K562 (cell line): ENCODE data around the gene CPED1. TPM values are rescaled to one million over a fixed set of nuclear protein-coding genes. Genes with fewer than 3 reads are reported as not detected.

Experiments
- ATAC-seq: fragments of 200-7000 bp; cut with Tn5 transposase; 3 replicates; pipeline ENCODE4 v1.9.1; 2020; ENCODE audit warnings: moderate library complexity
- BruUV-seq: library from RNA; stranded (reverse); fragments of 400-500 nt; replicated peaks from 2 replicates; lab custom pipeline; 2021; lab: Mats Ljungman, UMichigan
- CTCF ChIA-PET: fragments of 300-600 bp; formaldehyde crosslinking; extraction: SDS; loops from one replicate; lab custom pipeline; 2021; ENCODE audit warnings: low intra/inter-chr PET ratio; lab: Yijun Ruan, JAX
- POLR2A ChIA-PET: fragments of 300-600, 350-650 bp; sonication (Branson Sonifier 250); formaldehyde crosslinking; extraction: SDS; loops from one replicate; lab custom pipeline; 2021; ENCODE audit warnings: antibody characterized with exemption, inconsistent platforms; lab: Yijun Ruan, JAX
- DNase-seq, 4 experiments: peaks; one replicate each; pipeline versions ENCODE4 v3.0.0 to v3.0.0-alpha.2; 2011 to 2018; ENCODE audit warnings: low spot score in 3 of 4, mixed read lengths in 3 of 4; ENCODE audit errors: extremely low read depth in 1 of 4
- FAIRE-seq: peaks from 2 replicates; lab custom pipeline; 2011; peaks lifted over from hg19 to GRCh38; lab: Jason Lieb, UNC
- H2AFZ ChIP-seq: 2 replicates; pipeline ENCODE4 v1.6.0; 2011; ENCODE audit warnings: low read depth, low read length, control low read depth, inconsistent platforms
- H3K27ac ChIP-seq: fragments of 200-600 bp; 3 replicates; pipeline ENCODE4 v1.8.0; 2011; ENCODE audit warnings: low read depth, mild to moderate bottlenecking, control low read depth, inconsistent platforms, low read length, moderate library complexity, mixed read lengths; ENCODE audit errors: extremely low read depth
- H3K27me3 ChIP-seq, 2 experiments: fragments of 300-600 bp in 1 of 2; 2 replicates in 1 of 2; 3 replicates in 1 of 2; pipeline versions ENCODE4 v1.6.0 to v1.8.0; 2011; ENCODE audit warnings: inconsistent platforms in 2 of 2, low read length in 2 of 2, mild to moderate bottlenecking in 1 of 2, mixed read lengths in 1 of 2, moderate library complexity in 1 of 2; ENCODE audit not compliant: control insufficient read depth in 2 of 2, insufficient read depth in 2 of 2
- H3K36me3 ChIP-seq: fragments of 300-600 bp; 3 replicates; pipeline ENCODE4 v1.8.0; 2011; ENCODE audit warnings: mild to moderate bottlenecking, low read length, inconsistent platforms; ENCODE audit not compliant: control insufficient read depth, insufficient read depth
- H3K4me1 ChIP-seq, 2 experiments: fragments of 200-600 bp in 1 of 2; replicated peaks in 1 of 2; 2 replicates in 1 of 2; 3 replicates in 1 of 2; pipeline versions ENCODE4 v1.5.1 to v1.8.0; 2011; ENCODE audit warnings: inconsistent platforms in 2 of 2, low read length in 2 of 2, mild to moderate bottlenecking in 1 of 2, mixed read lengths in 1 of 2, moderate library complexity in 1 of 2; ENCODE audit not compliant: control insufficient read depth in 2 of 2, insufficient read depth in 2 of 2
- H3K4me2 ChIP-seq: 2 replicates; pipeline ENCODE4 v1.6.1; 2011; ENCODE audit warnings: low read length, control low read depth, inconsistent platforms, mixed read lengths; ENCODE audit not compliant: insufficient read depth
- H3K4me3 ChIP-seq: fragments of 200-600 bp; sonication (generic), shearing (Covaris generic); 2 replicates; pipeline ENCODE4 v1.5.1; 2016; ENCODE audit warnings: control low read depth, inconsistent platforms
- H3K79me2 ChIP-seq: fragments of 200-600 bp; 3 replicates; pipeline ENCODE4 v1.8.0; 2011; ENCODE audit warnings: low read length, inconsistent platforms; ENCODE audit not compliant: control insufficient read depth, insufficient read depth
- H3K9ac ChIP-seq, 2 experiments: 2 replicates each; pipeline versions ENCODE4 v1.6.0 to v1.6.1; 2011; ENCODE audit warnings: low read depth in 2 of 2, low read length in 2 of 2, control low read depth in 1 of 2, inconsistent platforms in 1 of 2, mild to moderate bottlenecking in 1 of 2, mixed read lengths in 1 of 2; ENCODE audit not compliant: insufficient read depth in 1 of 2
- H3K9me1 ChIP-seq: one replicate; pipeline ENCODE4 v1.6.0; 2011; ENCODE audit warnings: inconsistent platforms, mild to moderate bottlenecking, low read length, moderate library complexity; ENCODE audit not compliant: control insufficient read depth, insufficient read depth
- H3K9me3 ChIP-seq: replicated peaks from 2 replicates; pipeline ENCODE4 v1.5.1; 2011; ENCODE audit warnings: low read depth, low read length, inconsistent platforms; ENCODE audit not compliant: control insufficient read depth, insufficient read depth
- H4K20me1 ChIP-seq: replicated peaks from 2 replicates; pipeline ENCODE4 v1.6.1; 2011; ENCODE audit warnings: low read length, inconsistent platforms, mixed read lengths; ENCODE audit not compliant: control insufficient read depth, insufficient read depth
- COPS2 ChIP-seq: fragments of 450-650 bp; conservative IDR thresholded peaks from 2 replicates; pipeline ENCODE4 v1.6.1; 2016; ENCODE audit warnings: mild to moderate bottlenecking, moderate library complexity
- EP400 ChIP-seq: fragments of 450-650 bp; IDR thresholded peaks from 2 replicates; pipeline ENCODE4 v1.6.1; 2017; ENCODE audit warnings: antibody characterized with exemption, mild to moderate bottlenecking, moderate library complexity
- GABPB2 ChIP-seq: fragments of 250-450 bp; sonication (Bioruptor Pico); conservative IDR thresholded peaks from 2 replicates; pipeline ENCODE4 v1.5.1; 2021; ENCODE audit warnings: mild to moderate bottlenecking
- HDAC3 ChIP-seq: fragments of 450-650 bp; IDR thresholded peaks from 2 replicates; pipeline ENCODE4 v1.6.1; 2018; ENCODE audit warnings: borderline replicate concordance, mild to moderate bottlenecking, moderate library complexity; ENCODE audit not compliant: partially characterized antibody
- NEUROD1 ChIP-seq: fragments of 150-350 bp; IDR thresholded peaks from 2 replicates; pipeline ENCODE4 v1.6.1; 2014; ENCODE audit warnings: borderline replicate concordance, low read length, low read depth; ENCODE audit not compliant: partially characterized antibody
- POLR2A ChIP-seq: fragments of 450-650 bp; conservative IDR thresholded peaks from 2 replicates; pipeline ENCODE4 v1.6.1; 2016
- SMAD1 ChIP-seq: fragments of 150-350 bp; IDR thresholded peaks from 2 replicates; pipeline ENCODE4 v1.6.1; 2014; ENCODE audit warnings: low read length, low read depth; ENCODE audit not compliant: partially characterized antibody
- SMAD2 ChIP-seq: fragments of 150-350 bp; IDR thresholded peaks from 2 replicates; pipeline ENCODE4 v1.6.1; 2014; ENCODE audit warnings: low read depth, mild to moderate bottlenecking, low read length
- TCFL5 ChIP-seq: fragments of 250-450 bp; sonication (Bioruptor Pico); conservative IDR thresholded peaks from 2 replicates; pipeline ENCODE4 v1.6.1; 2021; ENCODE audit warnings: mild to moderate bottlenecking, moderate library complexity, matching md5 sums
- ZNF133 ChIP-seq: fragments of 250-450 bp; sonication (Bioruptor Pico); IDR thresholded peaks from 2 replicates; pipeline ENCODE4 v1.4.0; 2020; ENCODE audit warnings: mild to moderate bottlenecking
- ZNF384 ChIP-seq: IDR thresholded peaks from 2 replicates; pipeline ENCODE4 v1.6.1; 2012; ENCODE audit warnings: low read depth, low read length, improper control_type of control experiment
- ZNF507 ChIP-seq: conservative IDR thresholded peaks from 2 replicates; pipeline ENCODE4 v1.6.1; 2017; ENCODE audit warnings: missing genetic modification characterization, missing compliant biosample characterization
- ZNF668 ChIP-seq: fragments of 250-450 bp; sonication (Bioruptor Pico); IDR thresholded peaks from 2 replicates; pipeline ENCODE4 v1.8.0; 2022; ENCODE audit warnings: mild to moderate bottlenecking, inconsistent platforms
- ZNF75A ChIP-seq: fragments of 450-650 bp; formaldehyde crosslinking; IDR thresholded peaks from 2 replicates; pipeline ENCODE4 v1.4.0; 2020; ENCODE audit warnings: mild to moderate bottlenecking
- WGBS: fragments of 100-300 bp; shearing (Covaris generic); methylation state at CpG from one replicate; pipeline ENCODE4 v1.1.6; 2016; ENCODE audit warnings: low coverage, mixed read lengths; ENCODE audit not compliant: insufficient coverage; ENCODE audit errors: missing lambda C conversion rate; 5-methylcytosine and 5-hydroxymethylcytosine counted together
- in situ Hi-C: fragments of 300-500 bp; cut with MboI; formaldehyde crosslinking; loops from 4 replicates; pipeline ENCODE4 v1.15.0; 2018; ENCODE audit warnings: inconsistent platforms, mixed read lengths
- intact Hi-C: fragments of 100-400 bp; cut with micrococcal nuclease; formaldehyde crosslinking; loops from 2 replicates; pipeline ENCODE4 v1.14.2; 2022
- polyA plus RNA-seq, 8 experiments: library from polyadenylated mRNA; depleted of rRNA in 4 of 8; stranded (reverse) in 5 of 8; unstranded in 3 of 8; fragments of >200 nt; fragmentation: Nextera tagmentation in 2 of 8; fragmentation: Illumina TruSeq in 1 of 8; extraction: Ambion mirVana in 2 of 8; extraction: Trizol in 1 of 8; gene quantifications; 2 replicates each; pipeline versions ENCODE4 v1.2.1 to v1.2.3, GENCODE V29; 2011 to 2014; ENCODE audit warnings: inconsistent platforms in 1 of 8, missing spikeins in 1 of 8
- total RNA-seq, 7 experiments: library from RNA; depleted of rRNA in 6 of 7; stranded (reverse); fragments of >200 nt in 6 of 7; fragmentation: Illumina TruSeq in 2 of 7; extraction: Trizol in 2 of 7; gene quantifications; 2 replicates each; pipeline versions ENCODE4 v1.2.1 to v1.2.3, GENCODE V29; 2011 to 2021; ENCODE audit warnings: low replicate concordance in 1 of 7
- TF ChIP-seq, protein P1 (sequence below): fragments of 450-650 bp; conservative IDR thresholded peaks from 2 replicates; pipeline ENCODE4 v1.6.1; 2016; ENCODE audit warnings: missing genetic modification characterization, low read depth, mild to moderate bottlenecking, control low read depth, missing compliant biosample characterization
- TF ChIP-seq, protein P2 (sequence below): fragments of 450-650 bp; formaldehyde crosslinking; IDR thresholded peaks from 2 replicates; pipeline ENCODE4 v1.4.0; 2022; ENCODE audit warnings: mild to moderate bottlenecking, moderate library complexity
- TF ChIP-seq, protein P3 (sequence below), 2 experiments: fragments of 450-650 bp; conservative IDR thresholded peaks; 2 replicates each; pipeline ENCODE4 v1.6.1; 2017; ENCODE audit warnings: mild to moderate bottlenecking in 2 of 2, moderate library complexity in 2 of 2

The CPED1 gene
- total and polyA plus RNA-seq, 9 of the 15 experiments (the other 6 are each of a cell fraction or from before 2014, with no cell fraction given) = 195 to 393 (median 290) TPM

GRCh38 chr7:121049897-121050296 lies 61.4 kb downstream of the CPED1 start (continued):
- TF ChIP-seq, protein P1, sequence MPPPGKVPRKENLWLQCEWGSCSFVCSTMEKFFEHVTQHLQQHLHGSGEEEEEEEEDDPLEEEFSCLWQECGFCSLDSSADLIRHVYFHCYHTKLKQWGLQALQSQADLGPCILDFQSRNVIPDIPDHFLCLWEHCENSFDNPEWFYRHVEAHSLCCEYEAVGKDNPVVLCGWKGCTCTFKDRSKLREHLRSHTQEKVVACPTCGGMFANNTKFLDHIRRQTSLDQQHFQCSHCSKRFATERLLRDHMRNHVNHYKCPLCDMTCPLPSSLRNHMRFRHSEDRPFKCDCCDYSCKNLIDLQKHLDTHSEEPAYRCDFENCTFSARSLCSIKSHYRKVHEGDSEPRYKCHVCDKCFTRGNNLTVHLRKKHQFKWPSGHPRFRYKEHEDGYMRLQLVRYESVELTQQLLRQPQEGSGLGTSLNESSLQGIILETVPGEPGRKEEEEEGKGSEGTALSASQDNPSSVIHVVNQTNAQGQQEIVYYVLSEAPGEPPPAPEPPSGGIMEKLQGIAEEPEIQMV (tag) = no peak
- TF ChIP-seq ZNF75A (CRISPR knock-in tag) (no peak), NEUROD1 (no peak), ZNF668 (CRISPR knock-in tag) (0 out of 2 replicates have a peak, but pooled peaks have one; percentile 9)

- no peaks in the 10 kb centered on the region for H3K27me3 ChIP-seq
- H3K27ac ChIP-seq = no peak overlapping the region
- WGBS = 83% methylated on average over 1 of the region's 1 CpG
- no peaks in the 10 kb centered on the region for H3K9me1 ChIP-seq
- ATAC-seq (no peak), FAIRE-seq (no peak), DNase-seq (peak in 1 of 4 experiments; percentile 8)
- no peaks in the 10 kb centered on the region for H4K20me1 ChIP-seq
- H3K36me3 ChIP-seq = peaks cover 85% of the 10 kb centered on the region
- in situ Hi-C loops (no loop called here), intact Hi-C loops (no loop called here)
- ChIA-PET POLR2A (interaction anchor here (0.8 to 2.2 kb wide), 8 partner anchors 9 to 103 kb away, joined by 4 to 14 read pairs (median 5); partner anchors contain the start of gene ING3), CTCF (no interaction called here)
- no peak overlapping the region for H3K4me2 ChIP-seq
- peaks cover 84% of the 10 kb centered on the region for H3K79me2 ChIP-seq
- no peak overlapping the region for H2AFZ ChIP-seq
- H3K9ac ChIP-seq = no peak overlapping the region
- peaks cover 18 to 30% of the 10 kb centered on the region in 2 experiments; a peak in 4 of 5 replicates for H3K4me1 ChIP-seq
- peaks cover 1% of the 10 kb centered on the region; the same call in 1 of the 2 replicates for H3K9me3 ChIP-seq
- no TSS peak for BruUV-seq
- H3K4me3 ChIP-seq = no peak overlapping the region
- TF ChIP-seq EP400 = 0 out of 2 replicates have a peak, but pooled peaks have one; percentile 20
- no peak for TF ChIP-seq ZNF384
- no peak for TF ChIP-seq HDAC3
- TF ChIP-seq, protein P2, sequence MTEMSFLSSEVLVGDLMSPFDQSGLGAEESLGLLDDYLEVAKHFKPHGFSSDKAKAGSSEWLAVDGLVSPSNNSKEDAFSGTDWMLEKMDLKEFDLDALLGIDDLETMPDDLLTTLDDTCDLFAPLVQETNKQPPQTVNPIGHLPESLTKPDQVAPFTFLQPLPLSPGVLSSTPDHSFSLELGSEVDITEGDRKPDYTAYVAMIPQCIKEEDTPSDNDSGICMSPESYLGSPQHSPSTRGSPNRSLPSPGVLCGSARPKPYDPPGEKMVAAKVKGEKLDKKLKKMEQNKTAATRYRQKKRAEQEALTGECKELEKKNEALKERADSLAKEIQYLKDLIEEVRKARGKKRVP (CRISPR knock-in tag) = no peak
- no peak for TF ChIP-seq POLR2A
- no peak for TF ChIP-seq SMAD1
- no peak for TF ChIP-seq SMAD2
- no peak for TF ChIP-seq ZNF133
- no peak for TF ChIP-seq TCFL5 (CRISPR knock-in tag)
- TF ChIP-seq, protein P3, sequence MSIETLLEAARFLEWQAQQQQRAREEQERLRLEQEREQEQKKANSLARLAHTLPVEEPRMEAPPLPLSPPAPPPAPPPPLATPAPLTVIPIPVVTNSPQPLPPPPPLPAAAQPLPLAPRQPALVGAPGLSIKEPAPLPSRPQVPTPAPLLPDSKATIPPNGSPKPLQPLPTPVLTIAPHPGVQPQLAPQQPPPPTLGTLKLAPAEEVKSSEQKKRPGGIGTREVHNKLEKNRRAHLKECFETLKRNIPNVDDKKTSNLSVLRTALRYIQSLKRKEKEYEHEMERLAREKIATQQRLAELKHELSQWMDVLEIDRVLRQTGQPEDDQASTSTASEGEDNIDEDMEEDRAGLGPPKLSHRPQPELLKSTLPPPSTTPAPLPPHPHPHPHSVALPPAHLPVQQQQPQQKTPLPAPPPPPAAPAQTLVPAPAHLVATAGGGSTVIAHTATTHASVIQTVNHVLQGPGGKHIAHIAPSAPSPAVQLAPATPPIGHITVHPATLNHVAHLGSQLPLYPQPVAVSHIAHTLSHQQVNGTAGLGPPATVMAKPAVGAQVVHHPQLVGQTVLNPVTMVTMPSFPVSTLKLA (conservative IDR thresholded peaks at IDR 0.05) = 0 out of 4 replicates have a peak, but pooled peaks of 1 of the 2 experiments have one; percentile 15
- TF ChIP-seq ZNF507 (tag) = no peak
- TF ChIP-seq GABPB2 (CRISPR knock-in tag) = no peak
- TF ChIP-seq COPS2 = no peak
These were observed 64.7 kb downstream of the CPED1 start for GRCh38 chr7:121053219-121053618.
